SK-N-SH (cell line): ENCODE results near the gene KLC1. TPM values are rescaled to one million over a fixed set of nuclear protein-coding genes. Genes with fewer than 3 reads are reported as not detected.

Experiments used
- CTCF ChIA-PET: fragments of 300-600, 350-600 bp; formaldehyde crosslinking; extraction: SDS; loops from one replicate; lab custom pipeline; 2021; lab: Yijun Ruan, JAX
- POLR2A ChIA-PET: fragments of 350-600 bp; sonication (Branson Sonifier 250); formaldehyde crosslinking; extraction: SDS; loops from one replicate; lab custom pipeline; 2020; ENCODE audit warnings: antibody characterized with exemption, inconsistent platforms; lab: Yijun Ruan, JAX
- DNase-seq: peaks from one replicate; pipeline ENCODE4 v3.0.0; 2012
- H2AFZ ChIP-seq: fragments of 200-600 bp; sonication (generic); 2 replicates; pipeline ENCODE4 v1.8.1; 2016; ENCODE audit warnings: antibody characterized with exemption, mild to moderate bottlenecking, low read depth
- H3F3A ChIP-seq: fragments of 200-600 bp; sonication (generic); replicated peaks from 2 replicates; pipeline ENCODE3; 2016; ENCODE audit warnings: antibody characterized with exemption, mild to moderate bottlenecking; ENCODE audit not compliant: insufficient read depth
- H3K27ac ChIP-seq, 2 experiments: fragments of 200-500 bp in 1 of 2; fragments of 200-600 bp in 1 of 2; sonication (Bioruptor generic) in 1 of 2; sonication (generic), shearing (Covaris generic) in 1 of 2; 2 replicates each; pipeline versions ENCODE4 v1.5.1 to v1.6.1; 2014 to 2016; ENCODE audit warnings: low read depth in 2 of 2, inconsistent platforms in 1 of 2, low read length in 1 of 2, mild to moderate bottlenecking in 1 of 2, mixed read lengths in 1 of 2
- H3K27me3 ChIP-seq: fragments of 200-600 bp; sonication (generic), shearing (Covaris generic); 2 replicates; pipeline ENCODE4 v1.6.1; 2016; ENCODE audit warnings: mixed run types; ENCODE audit not compliant: insufficient read depth
- H3K36me3 ChIP-seq, 2 experiments: fragments of 200-500 bp in 1 of 2; fragments of 200-600 bp in 1 of 2; sonication (Bioruptor generic) in 1 of 2; sonication (generic) in 1 of 2; replicated peaks in 1 of 2; 2 replicates each; pipeline versions ENCODE3 to v1.5.1; 2014 to 2016; ENCODE audit warnings: low read length in 1 of 2, mild to moderate bottlenecking in 1 of 2; ENCODE audit not compliant: insufficient read depth in 2 of 2, control insufficient read depth in 1 of 2
- H3K4me1 ChIP-seq, 2 experiments: fragments of 200-500 bp in 1 of 2; fragments of 200-600 bp in 1 of 2; sonication (Bioruptor generic) in 1 of 2; sonication (generic), shearing (Covaris generic) in 1 of 2; 2 replicates each; pipeline versions ENCODE4 v1.5.1 to v1.6.1; 2014 to 2016; ENCODE audit warnings: low read depth in 1 of 2, low read length in 1 of 2, mixed run types in 1 of 2; ENCODE audit not compliant: insufficient read depth in 2 of 2, control insufficient read depth in 1 of 2
- H3K4me2 ChIP-seq: fragments of 200-600 bp; sonication (generic), shearing (Covaris generic); 2 replicates; pipeline ENCODE4 v1.6.1; 2017; ENCODE audit warnings: mixed run types
- H3K4me3 ChIP-seq, 2 experiments: fragments of 200-500 bp in 1 of 2; fragments of 200-600 bp in 1 of 2; sonication (Bioruptor generic) in 1 of 2; sonication (generic), shearing (Covaris generic) in 1 of 2; 2 replicates each; pipeline versions ENCODE4 v1.5.1 to v1.8.1; 2014 to 2016; ENCODE audit warnings: low read depth in 2 of 2, inconsistent platforms in 1 of 2, low read length in 1 of 2, mild to moderate bottlenecking in 1 of 2, mixed read lengths in 1 of 2, moderate library complexity in 1 of 2
- H3K79me2 ChIP-seq: fragments of 200-600 bp; sonication (generic); 2 replicates; pipeline ENCODE4 v1.8.1; 2017; ENCODE audit warnings: mild to moderate bottlenecking; ENCODE audit not compliant: insufficient read depth
- H3K9ac ChIP-seq: fragments of 200-600 bp; sonication (generic); 2 replicates; pipeline ENCODE4 v1.6.1; 2017; ENCODE audit warnings: mixed run types
- H3K9me2 ChIP-seq: fragments of 200-600 bp; sonication (generic); 2 replicates; pipeline ENCODE4 v1.6.1; 2017; ENCODE audit warnings: mixed run types
- H3K9me3 ChIP-seq: fragments of 200-600 bp; sonication (generic); 2 replicates; pipeline ENCODE4 v1.6.1; 2017; ENCODE audit warnings: mixed run types, mild to moderate bottlenecking, moderate library complexity
- H4K20me1 ChIP-seq: fragments of 200-600 bp; sonication (generic); 2 replicates; pipeline ENCODE4 v1.6.1; 2017; ENCODE audit warnings: mild to moderate bottlenecking, mixed run types; ENCODE audit not compliant: insufficient read depth
- ELF1 ChIP-seq: IDR thresholded peaks from 2 replicates; pipeline ENCODE4 v1.4.0; 2012
- FOSL2 ChIP-seq: IDR thresholded peaks from 2 replicates; pipeline ENCODE4 v1.4.0; 2012; ENCODE audit warnings: low read depth, mild to moderate bottlenecking, moderate library complexity, borderline replicate concordance
- FOXJ3 ChIP-seq: sonication (generic); formaldehyde crosslinking; IDR thresholded peaks from 2 replicates; pipeline ENCODE4 v1.5.1; 2020; ENCODE audit warnings: mild to moderate bottlenecking, missing genetic modification reagents
- MEF2A ChIP-seq: IDR thresholded peaks from 2 replicates; pipeline ENCODE4 v1.4.0; 2012; ENCODE audit warnings: low read depth, borderline replicate concordance
- NFIC ChIP-seq: IDR thresholded peaks from 2 replicates; pipeline ENCODE4 v1.4.0; 2012; ENCODE audit warnings: borderline replicate concordance
- PBX3 ChIP-seq: IDR thresholded peaks from 2 replicates; pipeline ENCODE4; 2012
- RAD21 ChIP-seq: IDR thresholded peaks from 2 replicates; pipeline ENCODE4 v1.6.1; 2012; ENCODE audit warnings: mild to moderate bottlenecking, low read length
- RFX5 ChIP-seq: IDR thresholded peaks from 2 replicates; pipeline ENCODE4 v1.6.1; 2012; ENCODE audit warnings: mild to moderate bottlenecking, improper control_type of control experiment, low read length
- RXRA ChIP-seq: IDR thresholded peaks from 2 replicates; pipeline ENCODE4 v1.4.0; 2012; ENCODE audit warnings: low read depth, mild to moderate bottlenecking, borderline replicate concordance
- SIN3A ChIP-seq: IDR thresholded peaks from 2 replicates; pipeline ENCODE4 v1.6.1; 2012; ENCODE audit warnings: low read depth, mild to moderate bottlenecking, low read length, moderate library complexity, borderline replicate concordance
- TCF12 ChIP-seq: IDR thresholded peaks from 2 replicates; pipeline ENCODE4 v1.4.0; 2012
- TEAD4 ChIP-seq: IDR thresholded peaks from 2 replicates; pipeline ENCODE4 v1.4.0; 2012; ENCODE audit warnings: mild to moderate bottlenecking, borderline replicate concordance; ENCODE audit not compliant: insufficient read depth
- USF2 ChIP-seq: fragments of 150-350 bp; IDR thresholded peaks from 2 replicates; pipeline ENCODE4 v1.6.1; 2017; ENCODE audit warnings: antibody characterized with exemption, low read length, low read depth, borderline replicate concordance
- ZBTB33 ChIP-seq: IDR thresholded peaks from 2 replicates; pipeline ENCODE4 v1.4.0; 2012; ENCODE audit warnings: low read depth, borderline replicate concordance
- WGBS: methylation state at CpG from one replicate; pipeline ENCODE4 v1.1.6; 2017; ENCODE audit warnings: low lambda C conversion rate; 5-methylcytosine and 5-hydroxymethylcytosine counted together
- polyA plus RNA-seq, 3 experiments: library from polyadenylated mRNA; depleted of rRNA; stranded (reverse); fragments of >200 nt; gene quantifications; 2 replicates each; pipeline ENCODE4 v1.2.3, GENCODE V29; 2012

The KLC1 gene
- polyA plus RNA-seq, 1 of the 3 experiments (the other 2 are of a cell fraction): 308 TPM

GRCh38 chr14:103581206-103581605 lies 47.8 kb upstream of the KLC1 start:
- H3K27ac ChIP-seq: no peak overlapping the region
- H3K9me2 ChIP-seq: no peaks in the 10 kb centered on the region
- peaks cover 12% of the 10 kb centered on the region for H3F3A ChIP-seq
- H3K9ac ChIP-seq: no peak overlapping the region
- no peak for TF ChIP-seq TEAD4
- TF ChIP-seq SIN3A: no peak
- no peak for TF ChIP-seq ELF1
- TF ChIP-seq FOXJ3 (CRISPR knock-in tag): no peak
- TF ChIP-seq FOSL2: no peak
- TF ChIP-seq NFIC: no peak
- TF ChIP-seq RAD21: no peak
- no peak for TF ChIP-seq TCF12
- TF ChIP-seq USF2: no peak
- TF ChIP-seq ZBTB33: no peak
- no peak for TF ChIP-seq RXRA
- TF ChIP-seq PBX3: no peak
- TF ChIP-seq RFX5: no peak
- TF ChIP-seq MEF2A: no peak
- WGBS: 92% methylated on average over 11 of the region's 11 CpGs
- no peaks in the 10 kb centered on the region for H3K9me3 ChIP-seq
- no peak overlapping the region for H3K4me3 ChIP-seq
- H3K4me1 ChIP-seq: peaks cover 8 to 10% of the 10 kb centered on the region in 2 experiments; a peak in 3 of 4 replicates
- no peaks in the 10 kb centered on the region for H3K27me3 ChIP-seq
- CTCF ChIA-PET: interaction anchor here (0.6 kb wide), 1 partner anchor 8 kb away, joined by 3 read pairs; no protein-coding TSS in a partner anchor
- H3K4me2 ChIP-seq: no peak overlapping the region
- H3K36me3 ChIP-seq: peaks cover 11 to 30% of the 10 kb centered on the region in 2 experiments
- no peak for DNase-seq
- H2AFZ ChIP-seq: no peak overlapping the region
- peaks cover 60% of the 10 kb centered on the region for H3K79me2 ChIP-seq
- POLR2A ChIA-PET: no interaction called here
- no peaks in the 10 kb centered on the region; the same call in 1 of the 2 replicates for H4K20me1 ChIP-seq
